GM12865 (cell line): Measurements from ENCODE around the gene ABTB2.

ENCODE experiments used
- DNase-seq: peaks from one replicate; pipeline ENCODE4 v3.0.0; 2010; ENCODE audit warnings: low read depth
- H3K4me3 ChIP-seq: 2 replicates; pipeline ENCODE4 v1.5.1; 2011; ENCODE audit warnings: mild to moderate bottlenecking, low read depth, low read length, control low read depth
- TF ChIP-seq, protein P1 (sequence below): IDR thresholded peaks from 2 replicates; pipeline ENCODE4 v1.5.1; 2011; ENCODE audit warnings: low read length, control low read depth, low read depth, inconsistent platforms; ENCODE audit not compliant: insufficient read depth; ENCODE audit errors: missing control alignments

The ABTB2 gene

DNA sequence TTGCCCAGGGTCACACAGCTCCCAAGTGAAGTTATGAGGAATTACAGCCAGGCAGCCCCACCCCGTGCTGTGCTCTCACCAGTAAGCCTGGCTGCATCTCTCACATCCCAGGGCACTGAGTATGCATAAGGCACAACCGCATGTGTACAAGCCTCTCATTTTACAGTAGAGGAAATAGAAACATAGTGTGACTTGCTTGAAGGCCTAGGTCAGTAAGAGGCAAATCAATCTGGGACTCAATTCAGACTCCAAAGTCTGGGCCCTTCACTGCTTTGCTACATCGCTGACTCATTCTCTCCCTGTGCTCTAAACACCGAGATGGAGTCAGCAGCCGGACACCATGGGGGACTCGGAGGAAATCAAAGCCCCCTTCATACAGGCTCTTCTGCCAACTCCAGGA is 7.9 kb downstream of the ABTB2 start:
- TF ChIP-seq, protein P1, sequence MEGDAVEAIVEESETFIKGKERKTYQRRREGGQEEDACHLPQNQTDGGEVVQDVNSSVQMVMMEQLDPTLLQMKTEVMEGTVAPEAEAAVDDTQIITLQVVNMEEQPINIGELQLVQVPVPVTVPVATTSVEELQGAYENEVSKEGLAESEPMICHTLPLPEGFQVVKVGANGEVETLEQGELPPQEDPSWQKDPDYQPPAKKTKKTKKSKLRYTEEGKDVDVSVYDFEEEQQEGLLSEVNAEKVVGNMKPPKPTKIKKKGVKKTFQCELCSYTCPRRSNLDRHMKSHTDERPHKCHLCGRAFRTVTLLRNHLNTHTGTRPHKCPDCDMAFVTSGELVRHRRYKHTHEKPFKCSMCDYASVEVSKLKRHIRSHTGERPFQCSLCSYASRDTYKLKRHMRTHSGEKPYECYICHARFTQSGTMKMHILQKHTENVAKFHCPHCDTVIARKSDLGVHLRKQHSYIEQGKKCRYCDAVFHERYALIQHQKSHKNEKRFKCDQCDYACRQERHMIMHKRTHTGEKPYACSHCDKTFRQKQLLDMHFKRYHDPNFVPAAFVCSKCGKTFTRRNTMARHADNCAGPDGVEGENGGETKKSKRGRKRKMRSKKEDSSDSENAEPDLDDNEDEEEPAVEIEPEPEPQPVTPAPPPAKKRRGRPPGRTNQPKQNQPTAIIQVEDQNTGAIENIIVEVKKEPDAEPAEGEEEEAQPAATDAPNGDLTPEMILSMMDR, result no peak
- DNase-seq, result no peak
- no peak overlapping the region for H3K4me3 ChIP-seq

DNA sequence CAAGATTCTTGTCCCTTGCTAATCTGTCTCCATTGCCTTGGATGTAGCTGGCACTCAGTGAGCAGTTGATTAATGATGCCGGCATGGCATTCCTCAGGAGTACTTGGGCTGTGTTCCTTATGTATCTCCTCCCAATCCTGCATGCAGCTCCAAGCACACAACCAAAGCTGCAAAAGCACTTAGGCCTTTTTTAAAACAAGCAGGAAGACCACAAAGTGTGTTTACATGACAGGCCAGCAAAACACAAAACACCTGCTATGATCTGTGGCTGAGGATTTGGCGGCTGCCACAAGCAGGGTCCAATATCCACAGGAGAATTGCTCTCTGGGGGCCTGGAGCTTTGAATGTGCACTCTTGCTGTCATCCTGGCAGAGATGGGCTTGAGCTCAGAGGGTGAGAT is 8.9 kb downstream of the ABTB2 start:
- DNase-seq, result no peak
- TF ChIP-seq, protein P1, result no peak

DNA sequence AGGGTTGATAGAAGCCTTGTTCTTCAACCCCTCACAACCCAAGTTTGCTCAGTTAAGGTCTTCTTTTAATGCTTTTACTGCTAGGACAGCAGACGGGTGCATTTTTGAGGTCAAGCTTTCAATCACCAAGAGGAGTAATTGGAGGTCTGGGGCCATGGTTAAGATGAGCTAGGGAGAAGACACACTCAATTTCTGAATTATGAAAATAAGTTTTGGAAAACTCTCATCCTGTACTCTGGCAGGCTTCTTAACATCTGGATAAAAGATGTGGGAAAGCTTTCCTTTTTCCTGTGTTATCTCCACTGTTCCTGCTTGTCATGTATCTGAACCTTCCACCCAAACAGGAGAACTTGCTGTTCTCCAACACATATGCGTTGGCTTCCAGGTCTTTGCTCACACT is 9.7 kb downstream of the ABTB2 start:
- DNase-seq, result no peak
- H3K4me3 ChIP-seq, result no peak overlapping the region
- TF ChIP-seq, protein P1, result no peak

More for the DNA sequence above, 8.9 kb downstream of the ABTB2 start:
- H3K4me3 ChIP-seq, result no peak overlapping the region

DNA sequence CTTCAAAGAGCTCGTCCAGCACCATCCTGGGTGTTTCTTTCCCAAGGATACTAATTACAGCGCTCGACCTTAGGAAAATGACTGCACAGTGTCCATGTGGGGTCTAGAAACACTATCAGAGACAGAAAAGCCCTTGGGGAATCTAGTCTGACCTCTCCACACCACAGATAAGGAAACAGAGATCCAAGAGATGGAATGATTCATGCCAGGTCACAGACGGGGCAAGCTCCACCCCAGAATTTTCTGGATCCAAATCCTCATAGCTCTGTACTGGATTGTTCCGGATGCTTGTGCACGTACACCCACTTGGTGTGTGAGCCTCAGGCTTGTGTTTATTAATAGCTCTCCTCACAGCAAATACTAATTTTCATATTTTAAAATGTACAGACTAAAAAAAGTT is 11.3 kb downstream of the ABTB2 start:
- no peak overlapping the region for H3K4me3 ChIP-seq
- TF ChIP-seq, protein P1, result no peak
- no peak for DNase-seq

DNA sequence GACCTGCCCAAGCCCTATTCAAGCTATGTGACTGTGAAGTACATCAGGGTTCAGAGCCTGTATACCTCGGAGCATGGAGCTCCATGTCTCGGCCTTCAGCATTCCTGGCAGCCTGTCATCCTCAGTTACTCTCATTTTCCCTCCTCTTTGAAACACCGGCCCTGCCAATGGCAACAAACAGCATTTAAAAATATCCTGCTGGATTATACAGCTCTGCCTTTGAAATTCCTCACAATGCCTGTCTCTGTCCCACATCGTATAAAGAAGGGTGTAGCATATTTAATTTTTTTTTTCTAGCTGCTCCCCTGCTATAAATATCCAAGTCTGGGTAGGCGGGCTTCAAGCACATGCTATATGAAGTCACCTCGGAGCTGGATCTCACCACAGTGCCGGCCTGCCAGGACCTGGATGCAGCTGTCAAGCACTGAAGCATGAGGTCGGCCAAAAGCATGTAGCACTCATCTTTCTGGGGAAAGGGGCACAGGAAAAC is 11.8 kb downstream of the ABTB2 start:
- no peak overlapping the region for H3K4me3 ChIP-seq
- TF ChIP-seq, protein P1, result no peak
- no peak for DNase-seq

DNA sequence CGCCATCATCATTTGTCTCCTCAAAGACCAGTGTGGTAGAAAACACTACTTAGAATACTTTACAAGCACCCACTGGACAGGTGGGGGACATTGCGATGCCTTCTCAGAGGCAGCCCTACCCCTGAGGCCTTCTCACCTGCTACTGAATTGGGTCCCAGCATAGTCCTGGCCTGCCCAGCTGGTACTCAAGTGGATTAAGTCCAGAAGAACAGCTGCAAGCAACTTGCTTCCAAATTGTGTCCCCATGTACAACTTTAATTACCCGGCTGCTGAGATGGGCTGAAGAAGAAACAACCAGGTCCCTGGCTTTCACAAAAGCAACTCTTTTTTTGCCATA is 12.3 kb downstream of the ABTB2 start:
- TF ChIP-seq, protein P1, result no peak
- H3K4me3 ChIP-seq, result no peak overlapping the region

DNA sequence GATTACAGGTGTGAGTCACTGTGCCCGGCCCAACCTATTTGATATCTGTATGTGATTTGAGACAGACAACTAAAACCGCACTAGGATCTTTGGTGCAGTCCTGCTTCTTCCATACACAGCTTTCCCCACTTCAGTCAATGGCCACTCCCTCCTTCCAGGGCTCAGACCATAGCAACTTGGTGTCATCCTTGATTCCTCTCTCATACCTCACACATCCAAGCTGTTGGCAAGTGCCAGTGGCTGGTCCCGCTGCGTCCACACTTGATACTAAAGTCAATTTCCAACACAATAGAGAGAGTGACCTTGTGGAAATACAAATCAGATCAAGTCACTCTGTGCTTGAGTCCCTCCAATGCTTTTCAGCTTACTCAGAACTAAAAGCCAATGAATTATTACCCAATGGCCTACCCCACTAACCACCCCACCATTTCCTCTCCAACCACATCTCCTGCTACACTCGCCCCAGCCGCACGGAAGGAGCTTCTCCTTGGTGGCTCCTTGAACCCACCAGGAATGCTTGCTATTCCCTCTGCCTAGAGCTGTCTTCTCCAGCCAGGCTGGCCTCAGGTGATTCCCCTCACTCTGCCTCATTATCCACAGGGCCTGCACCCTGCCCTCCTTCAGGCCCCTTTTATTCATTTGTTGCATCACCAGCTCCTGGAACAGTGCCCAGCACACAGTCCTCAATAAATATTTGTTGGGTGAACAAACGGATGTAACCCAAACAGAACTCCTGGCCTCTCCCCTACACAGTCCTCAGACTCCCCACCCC is 12.9 kb downstream of the ABTB2 start:
- TF ChIP-seq, protein P1, result no peak
- DNase-seq, result no peak
- no peak overlapping the region for H3K4me3 ChIP-seq

More for the DNA sequence above, 12.3 kb downstream of the ABTB2 start:
- no peak for DNase-seq
